ENCODE measurements around the gene KCNH3.

The KCNH3 gene

DNA sequence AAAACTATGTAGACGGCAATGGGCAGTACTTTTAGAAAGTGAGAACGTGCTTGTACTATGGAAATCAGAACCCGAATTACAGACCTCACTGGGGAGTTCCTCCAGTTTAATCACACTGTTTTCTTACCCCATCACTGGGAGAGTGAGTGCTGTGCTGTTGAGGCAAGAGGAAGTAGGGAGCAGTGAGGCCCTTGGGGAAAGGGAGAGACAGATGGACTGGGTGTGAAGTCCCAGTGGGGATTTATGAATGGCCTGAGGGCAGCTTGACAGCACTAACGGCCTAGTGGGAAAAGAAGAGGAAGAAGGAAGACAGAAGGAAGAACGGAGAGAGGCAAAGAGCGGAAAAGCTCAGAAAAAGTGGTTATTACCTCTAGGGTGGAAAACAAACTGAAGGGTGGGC lies 23.4 kb downstream of the KCNH3 start:
- no peak for DNase-seq (ENCODE audit: low read depth, low spot score)

DNA sequence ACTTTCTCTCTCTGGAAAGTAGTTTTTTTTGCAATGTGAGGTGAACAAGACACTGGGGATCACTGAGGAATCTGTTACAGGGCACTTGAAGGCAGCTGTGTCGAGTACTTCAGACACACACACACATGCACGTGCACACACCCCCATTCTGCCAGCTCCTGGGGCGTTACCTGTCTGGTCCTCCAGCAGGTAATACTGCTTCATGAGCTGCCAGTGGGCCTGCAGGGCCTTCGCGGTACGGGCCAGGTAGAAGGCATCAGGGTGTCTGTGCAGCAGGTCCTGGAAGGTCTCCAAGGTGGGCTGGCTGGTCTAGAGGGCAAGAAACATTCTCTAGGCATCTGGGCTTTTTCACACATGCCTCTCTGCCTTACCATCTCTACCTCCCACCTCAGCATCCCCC lies 24.0 kb downstream of the KCNH3 start:
- no peak for DNase-seq (ENCODE audit: low read depth, low spot score)

DNA sequence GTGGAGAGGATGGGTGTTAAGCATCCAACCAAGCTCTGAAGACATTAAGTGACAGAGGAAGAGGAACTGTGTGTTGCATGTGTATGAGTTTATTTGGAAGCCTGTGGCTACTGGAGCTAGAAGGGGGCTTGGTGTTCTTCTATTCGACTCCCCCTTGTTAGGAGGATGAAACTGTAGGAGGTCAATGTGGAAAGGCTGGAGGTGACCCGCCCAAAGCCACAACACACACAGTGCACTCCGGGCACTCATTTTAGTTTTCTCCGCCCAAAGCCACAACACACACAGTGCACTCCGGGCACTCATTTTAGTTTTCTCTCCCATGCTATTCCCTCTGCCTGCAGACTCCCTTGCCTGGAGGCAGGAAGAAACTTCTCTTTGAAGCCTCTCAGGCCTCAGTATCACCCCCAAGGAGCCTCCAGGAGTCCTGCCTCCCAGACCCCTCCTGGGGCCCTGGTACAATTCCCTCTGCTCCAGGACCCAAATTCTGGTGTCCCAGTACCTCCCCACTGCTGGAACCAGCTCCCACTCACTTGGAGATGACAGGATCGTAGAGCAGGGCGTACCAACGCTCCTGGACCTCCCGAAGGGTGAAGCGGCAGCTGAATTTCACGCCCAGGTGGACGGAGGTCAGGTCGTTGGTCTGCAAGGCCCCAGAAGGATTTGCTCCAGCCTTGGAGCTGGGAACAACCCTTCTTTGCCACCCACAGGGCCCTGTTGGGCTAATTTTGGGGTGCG lies 25.3 kb downstream of the KCNH3 start:
- no peak for DNase-seq (ENCODE audit: low read depth, low spot score)

DNA sequence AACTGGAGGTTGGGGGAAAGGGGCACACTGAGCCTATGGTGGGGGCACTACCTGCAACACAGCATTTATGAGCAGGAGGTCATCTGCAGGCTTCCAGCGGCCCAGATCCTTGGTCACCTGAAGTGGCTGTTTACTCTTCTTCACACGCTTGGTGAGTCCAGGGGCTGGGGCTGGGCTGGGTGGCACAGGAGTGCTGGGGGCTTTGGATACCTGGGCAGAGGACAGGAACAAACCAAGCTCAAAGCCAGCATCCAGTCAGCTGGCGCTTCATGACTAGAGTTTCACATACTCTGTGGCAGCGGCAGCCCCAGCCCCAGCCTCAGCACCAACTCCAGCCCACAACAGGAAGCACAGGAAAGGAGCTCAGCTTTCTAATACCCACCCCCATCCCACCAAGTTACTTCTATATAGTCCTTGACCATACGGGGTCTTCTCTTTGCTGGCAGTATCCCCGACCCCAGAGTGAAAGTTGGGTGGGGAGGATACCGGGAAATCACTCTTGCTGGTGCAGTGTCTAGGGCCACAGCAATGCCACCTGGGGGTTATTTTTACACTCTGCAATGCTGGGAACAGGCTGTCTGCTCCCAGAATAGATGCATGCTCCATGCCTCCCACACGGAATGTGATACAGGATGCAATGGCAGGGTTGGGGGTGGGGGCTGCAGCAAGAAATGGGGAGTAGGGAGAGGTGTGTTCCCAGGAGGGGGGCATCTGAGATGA lies 26.0 kb downstream of the KCNH3 start:
- no peak for DNase-seq (ENCODE audit: low read depth, low spot score)

DNA sequence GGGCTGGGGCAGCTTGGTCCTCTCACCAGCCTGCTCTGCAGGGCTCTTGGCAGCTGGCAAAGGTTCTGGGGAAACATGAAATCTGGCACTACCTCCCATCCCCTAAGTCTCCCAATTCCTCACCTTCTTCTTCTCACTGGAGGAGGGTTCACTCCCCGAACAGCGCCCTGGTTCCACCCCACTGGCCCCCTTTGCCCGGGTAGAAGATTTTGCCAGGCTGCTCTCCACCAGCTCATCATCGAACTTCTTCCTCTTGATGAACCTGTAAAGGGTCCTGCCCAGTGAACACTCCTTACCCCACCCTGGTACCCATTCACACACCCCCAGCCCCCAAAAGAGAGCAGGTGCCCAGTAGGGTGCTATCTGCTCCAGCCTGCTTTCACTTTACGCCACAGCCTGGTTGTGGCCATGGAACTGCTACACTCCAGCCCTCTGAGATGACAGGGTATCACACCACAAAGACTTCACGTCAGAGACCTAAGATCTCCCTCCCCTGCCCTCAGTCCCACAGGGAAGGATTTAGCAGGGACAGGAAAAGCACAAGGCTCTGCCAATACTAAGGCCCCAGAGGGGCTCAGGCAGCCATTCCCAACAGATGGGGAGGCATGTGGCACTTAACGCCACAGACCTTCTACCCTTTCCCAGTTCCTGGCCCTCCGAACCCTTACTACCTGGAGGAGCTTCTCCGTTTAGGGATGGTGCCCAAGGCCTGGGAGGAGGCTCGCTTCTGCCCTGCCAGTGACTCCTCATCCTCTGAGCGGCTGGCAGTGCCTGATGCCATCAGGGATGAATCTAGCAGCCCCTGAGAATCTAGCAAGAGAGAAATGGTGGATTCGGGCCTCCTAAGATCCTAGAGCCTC lies 26.8 kb downstream of the KCNH3 start:
- no peak for DNase-seq (ENCODE audit: low read depth, low spot score)

DNA sequence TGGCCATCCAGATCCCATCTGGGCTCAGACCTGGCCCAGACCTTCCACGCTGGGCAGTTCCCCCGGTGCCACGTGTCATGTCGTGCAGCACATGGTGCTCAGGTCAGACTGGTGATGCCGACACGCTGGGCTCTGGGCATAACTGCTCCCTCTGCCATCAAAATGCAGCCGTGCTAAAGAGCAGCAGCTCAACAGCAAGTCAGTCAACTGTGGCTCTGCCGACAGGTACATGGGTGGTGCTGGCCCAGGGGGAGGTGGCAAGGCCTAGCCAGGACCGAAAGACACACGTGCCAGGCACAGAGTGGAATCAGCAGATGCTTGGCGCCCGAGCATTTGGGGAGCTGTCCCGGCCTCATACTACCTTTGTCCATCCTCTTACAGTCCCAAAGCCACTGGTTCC lies 27.5 kb downstream of the KCNH3 start:
- DNase-seq (ENCODE audit: low read depth, low spot score) = no peak

DNA sequence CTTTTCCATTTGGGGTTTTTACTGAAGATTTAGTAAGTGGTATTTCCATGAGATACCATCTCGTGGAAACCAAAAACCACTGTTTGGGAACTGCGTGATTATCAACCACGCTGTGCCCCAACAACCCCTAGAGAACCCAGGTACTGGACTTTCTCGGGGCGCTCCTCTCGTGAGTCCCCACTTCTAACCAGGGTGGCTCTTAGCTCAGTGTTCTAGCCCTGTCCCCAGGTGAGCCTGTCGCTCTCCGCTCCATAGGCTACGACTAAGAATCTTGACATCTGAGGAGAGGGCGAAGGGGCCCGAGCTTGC lies 28.4 kb downstream of the KCNH3 start:
- no peak for DNase-seq (ENCODE audit: low read depth, low spot score)

DNA sequence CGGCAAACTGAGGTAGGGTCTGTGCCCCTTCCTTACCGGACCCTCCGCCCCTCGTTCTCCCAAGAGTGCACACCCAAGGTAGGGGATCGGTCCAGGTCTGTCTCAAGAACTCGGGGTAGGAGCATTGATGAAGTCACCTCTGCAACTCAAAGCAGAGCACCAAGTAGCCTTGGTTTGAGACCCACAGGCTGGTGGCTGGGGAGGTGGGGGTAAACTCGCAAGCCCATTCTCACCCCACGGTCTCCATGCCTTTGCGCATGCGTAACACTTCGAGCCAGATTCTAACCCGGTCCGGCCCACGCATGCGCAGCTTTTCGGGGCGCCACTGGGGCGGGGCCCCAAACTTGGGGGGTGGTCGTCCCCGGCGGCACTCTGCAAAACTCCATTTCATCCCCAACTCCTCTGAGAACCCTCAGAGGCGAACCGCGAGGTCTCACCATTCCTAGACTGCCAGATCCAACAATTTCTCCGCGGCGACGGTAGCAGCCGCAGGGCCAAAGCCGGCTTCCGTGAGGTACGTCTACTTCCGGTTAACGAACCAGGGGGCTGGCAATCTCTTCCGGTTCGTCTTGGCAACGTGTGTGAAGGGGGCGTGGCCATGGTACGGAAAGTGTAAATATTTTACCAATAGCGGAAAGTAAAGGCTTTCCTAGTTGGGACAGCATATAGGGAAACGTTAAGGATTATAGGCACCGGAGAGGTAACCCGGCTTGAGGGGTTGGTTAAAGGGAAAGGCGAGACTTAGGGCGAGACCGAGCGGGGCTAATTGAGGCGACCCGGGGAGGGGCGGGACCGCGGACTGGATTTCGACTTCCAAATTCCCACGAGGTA lies 29.0 kb downstream of the KCNH3 start, which contains the start of gene MCRS1:
Gene MCRS1, minus strand, starts transcription at position 532 of the 831 bp plus-strand sequence. CDS start 1,411 bp downstream, outside the sequence.
- DNase-seq (ENCODE audit: low read depth, low spot score) = peak; percentile 84

DNA sequence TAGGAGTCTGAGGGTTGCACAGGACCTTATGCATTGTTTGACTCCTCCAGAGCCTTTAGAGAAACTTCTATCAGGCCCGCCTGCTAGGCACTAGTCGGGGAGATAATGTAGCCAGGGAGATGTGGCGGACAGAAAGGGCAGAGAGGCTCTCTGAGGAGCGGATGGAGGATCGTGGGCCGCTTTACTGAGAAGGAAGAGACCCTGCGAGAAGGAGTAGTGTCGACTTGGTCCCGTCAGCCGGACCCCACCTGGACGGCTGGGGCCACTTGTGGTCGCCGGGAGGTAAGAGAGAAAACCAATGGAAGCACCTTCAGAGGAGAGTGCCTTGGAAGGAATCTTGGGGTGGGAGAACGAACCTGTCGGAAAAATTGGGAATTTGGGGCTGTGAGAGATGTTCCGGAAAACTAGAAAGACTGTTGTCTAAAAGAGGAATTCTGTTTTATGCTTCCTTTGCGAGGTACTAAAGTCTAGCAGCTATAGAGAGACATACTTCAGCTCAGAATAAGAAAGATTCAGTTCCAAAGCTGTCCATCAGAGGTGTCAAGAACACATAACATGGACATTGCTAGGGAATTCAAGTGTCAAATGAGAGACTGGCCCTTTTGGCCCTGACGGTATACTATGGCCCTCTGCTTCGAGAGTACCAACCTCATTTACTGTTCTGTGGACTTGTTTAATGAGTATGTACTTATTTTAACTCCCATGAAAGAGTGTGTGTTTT lies 29.8 kb downstream of the KCNH3 start:
- no peak for DNase-seq (ENCODE audit: low read depth, low spot score)

DNA sequence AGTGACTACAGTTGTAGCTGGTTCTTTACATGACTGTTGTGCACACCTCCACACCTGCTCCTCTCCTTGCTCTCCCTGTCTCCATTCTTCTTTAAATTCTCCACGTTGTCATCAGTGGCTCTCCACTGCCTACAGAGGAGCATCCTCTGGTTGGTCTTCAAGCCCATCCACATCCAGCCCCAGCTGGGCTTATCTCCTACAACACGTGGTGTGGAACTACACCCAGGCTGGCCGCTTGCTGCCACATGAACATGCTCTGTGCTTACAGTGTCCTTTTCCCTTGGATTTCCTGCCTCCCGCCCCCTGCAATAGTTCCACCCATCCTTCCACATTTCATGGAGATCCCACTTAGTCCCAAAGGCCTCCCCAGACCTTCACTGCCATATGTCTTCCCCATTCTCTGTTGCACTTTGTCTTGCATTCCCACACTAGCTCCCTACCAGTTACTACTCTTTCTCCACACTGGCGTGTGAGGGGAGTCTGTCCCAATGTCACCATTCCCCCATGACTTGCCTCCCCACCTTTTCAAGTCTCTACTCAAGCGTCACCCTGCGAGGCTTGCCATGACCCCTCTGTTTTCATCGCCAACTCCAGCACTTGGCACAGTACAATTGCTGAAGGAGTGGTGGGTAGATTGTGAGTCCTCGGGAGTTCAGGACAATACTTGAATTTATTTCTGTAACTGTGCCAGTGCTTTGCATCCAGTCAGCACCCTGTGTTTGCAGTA lies 38.9 kb downstream of the KCNH3 start:
- DNase-seq (ENCODE audit: low read depth, low spot score) = no peak

DNA sequence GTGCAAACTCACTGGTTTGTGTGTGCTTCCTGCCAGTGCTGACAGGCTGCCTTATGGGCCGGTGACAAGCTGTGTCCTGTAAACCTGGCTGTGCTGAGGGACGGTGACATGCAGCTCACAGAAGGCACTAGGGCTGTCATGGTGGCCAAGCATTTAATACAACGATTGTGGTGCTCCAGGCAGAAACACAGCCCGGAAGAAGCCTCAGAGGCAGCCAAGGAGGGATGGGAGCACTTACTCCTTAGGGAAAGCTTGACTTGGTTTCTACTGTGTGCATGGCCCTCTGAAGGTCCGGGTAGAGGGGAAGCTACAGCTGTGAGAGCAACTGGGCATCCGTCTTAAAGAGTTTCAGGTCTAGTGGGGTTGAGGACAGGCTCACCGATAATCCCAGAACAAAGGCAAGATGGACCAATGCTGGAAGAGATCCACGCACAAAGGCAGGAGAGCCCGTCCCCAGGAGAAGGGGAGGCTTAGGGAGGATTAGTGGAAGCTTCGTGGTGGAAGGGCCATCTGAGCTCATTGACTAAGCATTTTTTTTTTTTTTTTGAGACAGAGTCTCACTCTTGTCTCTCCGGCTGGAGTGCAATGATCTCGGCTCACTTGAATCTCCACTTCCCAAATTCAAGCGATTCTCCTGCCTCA lies 39.8 kb downstream of the KCNH3 start:
- no peak for DNase-seq (ENCODE audit: low read depth, low spot score)

DNA sequence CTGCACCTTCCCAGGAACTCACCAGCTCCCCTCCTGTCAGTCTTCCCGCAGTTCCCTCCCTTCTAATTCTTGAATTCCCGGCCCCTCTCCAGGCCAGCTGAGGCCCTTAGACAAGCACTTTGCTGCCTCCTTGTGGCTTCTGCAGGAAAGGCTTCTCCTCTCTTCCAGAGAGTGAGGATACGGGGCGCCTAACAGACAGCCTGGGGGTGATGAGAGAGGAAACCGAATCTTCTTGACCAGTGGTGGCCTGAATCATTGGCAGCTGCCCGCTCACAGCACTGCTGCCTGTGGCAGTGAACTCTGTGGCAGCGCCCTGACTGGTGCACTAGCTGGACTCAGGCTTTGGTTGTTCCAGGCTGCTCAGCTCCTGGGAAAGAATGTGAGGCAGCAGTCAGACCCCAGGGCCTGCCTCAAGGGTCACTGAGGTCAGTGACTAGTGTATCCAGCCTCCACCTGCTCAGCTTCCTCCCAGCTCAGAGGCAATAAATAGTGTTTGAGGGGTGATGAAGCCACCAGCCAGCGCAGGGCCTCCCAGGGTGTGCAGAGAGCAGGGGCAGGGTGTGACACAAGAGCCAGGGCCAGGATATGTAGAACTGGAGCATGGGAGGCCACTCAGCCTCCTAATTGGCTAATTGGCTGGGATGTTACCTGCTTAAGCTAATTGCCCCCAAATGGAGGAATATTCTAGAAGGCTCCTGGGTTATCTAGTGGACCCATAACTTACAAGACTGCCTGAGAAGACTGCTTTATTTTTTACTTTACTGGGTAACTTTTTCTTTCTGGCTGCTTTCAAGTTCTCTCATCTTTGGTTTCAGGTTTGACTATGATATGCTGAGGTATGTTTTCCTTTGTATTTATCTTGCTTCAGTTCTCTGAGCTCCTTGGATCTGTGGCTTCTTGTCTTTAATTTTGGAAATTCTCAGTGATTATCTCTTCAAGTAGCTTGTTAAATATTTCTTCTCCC lies 42.0 kb downstream of the KCNH3 start:
- no peak for DNase-seq (ENCODE audit: low read depth, low spot score)

DNA sequence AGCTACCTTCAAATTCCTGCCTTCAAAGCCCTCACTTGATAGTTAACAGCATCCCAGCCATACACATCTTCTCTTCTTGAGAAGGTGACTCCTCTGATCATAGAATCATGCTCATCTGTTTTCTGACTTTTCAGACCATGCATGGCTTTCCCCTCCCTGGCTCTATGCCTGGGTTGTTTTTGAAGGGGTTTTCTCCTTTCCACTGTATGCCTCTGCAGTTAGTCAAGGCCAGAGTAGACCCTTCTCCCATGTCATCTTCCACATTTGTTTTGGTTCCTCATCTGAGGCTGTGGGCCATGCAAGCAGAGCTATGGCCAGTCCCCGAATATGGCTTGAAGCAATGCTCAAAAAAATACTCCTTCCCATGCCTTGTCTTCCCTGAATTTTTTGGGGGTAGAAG lies 43.4 kb downstream of the KCNH3 start:
- no peak for DNase-seq (ENCODE audit: low read depth, low spot score)

DNA sequence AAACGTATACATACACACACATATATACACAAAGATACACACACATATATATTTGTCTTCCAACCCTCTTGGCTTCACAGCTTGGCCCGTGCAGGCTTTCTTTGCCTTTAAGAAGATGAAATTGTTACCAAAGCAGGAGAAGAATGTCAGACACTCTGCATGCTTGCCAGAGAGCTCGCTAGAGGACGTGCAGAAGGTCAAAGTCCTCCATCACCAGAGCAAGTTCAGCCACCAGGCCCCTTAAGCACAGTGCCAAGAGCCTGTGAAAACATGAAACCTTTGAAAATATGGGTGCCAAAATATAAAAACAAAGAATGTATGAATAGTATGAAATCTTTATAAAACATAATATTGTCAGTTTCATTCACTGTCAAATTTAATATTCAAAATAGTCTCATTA lies 44.0 kb downstream of the KCNH3 start:
- no peak for DNase-seq (ENCODE audit: low read depth, low spot score)

DNA sequence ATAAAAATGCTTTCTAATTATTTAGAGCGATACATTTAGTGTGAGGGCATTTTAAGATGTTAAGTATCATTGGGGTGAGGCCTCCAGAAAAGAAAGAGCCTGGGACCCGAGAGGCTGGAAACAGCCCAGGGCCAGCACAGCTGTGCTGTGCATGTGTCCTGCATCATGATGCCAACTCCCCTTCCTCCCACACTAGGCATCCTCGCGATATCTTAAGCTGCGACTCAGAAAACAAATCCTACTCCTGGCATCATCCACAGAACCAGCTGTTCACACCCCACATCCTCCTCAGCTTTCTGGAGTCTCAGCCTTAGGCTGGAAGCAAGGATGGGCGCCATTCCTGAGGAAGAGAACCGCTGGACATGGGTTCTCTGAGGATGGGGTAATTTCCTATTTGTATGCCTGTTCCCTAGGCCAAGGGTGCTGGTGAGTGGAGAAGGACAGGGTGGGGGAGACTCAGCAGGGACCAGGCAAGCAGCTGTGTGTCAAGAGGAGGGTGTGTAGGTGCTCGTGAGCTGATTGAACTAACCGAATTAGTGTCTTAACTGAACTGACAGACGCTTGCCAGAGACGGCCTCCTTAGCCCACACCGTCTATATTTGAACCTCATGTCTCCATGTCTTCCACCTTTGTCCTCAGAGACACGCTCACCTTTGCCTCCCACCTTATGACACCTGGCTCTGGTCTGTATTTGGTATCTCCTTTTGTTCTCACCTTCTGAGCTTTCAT lies 44.7 kb downstream of the KCNH3 start:
- no peak for DNase-seq (ENCODE audit: low read depth, low spot score)

DNA sequence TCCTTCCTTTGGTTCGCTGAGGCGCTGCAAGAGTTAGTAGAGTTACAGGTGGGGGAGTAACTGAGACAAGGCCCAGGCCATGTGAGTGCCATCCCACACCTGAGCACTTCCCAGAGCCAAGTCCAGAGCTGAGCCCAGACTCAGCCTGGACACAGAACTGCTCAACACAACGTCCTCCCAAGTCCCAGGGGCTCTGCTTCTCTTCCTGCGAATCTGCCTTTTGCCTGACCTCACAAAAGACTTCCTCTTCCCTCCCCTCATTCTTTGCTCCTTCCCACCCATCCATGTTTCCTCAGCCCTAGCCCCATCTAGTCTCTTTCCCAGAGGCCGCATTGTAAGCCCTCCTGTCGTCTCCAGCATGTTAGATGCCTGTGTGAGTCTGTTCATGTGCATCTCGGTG lies 45.8 kb downstream of the KCNH3 start:
- DNase-seq (ENCODE audit: low read depth, low spot score) = no peak

DNA sequence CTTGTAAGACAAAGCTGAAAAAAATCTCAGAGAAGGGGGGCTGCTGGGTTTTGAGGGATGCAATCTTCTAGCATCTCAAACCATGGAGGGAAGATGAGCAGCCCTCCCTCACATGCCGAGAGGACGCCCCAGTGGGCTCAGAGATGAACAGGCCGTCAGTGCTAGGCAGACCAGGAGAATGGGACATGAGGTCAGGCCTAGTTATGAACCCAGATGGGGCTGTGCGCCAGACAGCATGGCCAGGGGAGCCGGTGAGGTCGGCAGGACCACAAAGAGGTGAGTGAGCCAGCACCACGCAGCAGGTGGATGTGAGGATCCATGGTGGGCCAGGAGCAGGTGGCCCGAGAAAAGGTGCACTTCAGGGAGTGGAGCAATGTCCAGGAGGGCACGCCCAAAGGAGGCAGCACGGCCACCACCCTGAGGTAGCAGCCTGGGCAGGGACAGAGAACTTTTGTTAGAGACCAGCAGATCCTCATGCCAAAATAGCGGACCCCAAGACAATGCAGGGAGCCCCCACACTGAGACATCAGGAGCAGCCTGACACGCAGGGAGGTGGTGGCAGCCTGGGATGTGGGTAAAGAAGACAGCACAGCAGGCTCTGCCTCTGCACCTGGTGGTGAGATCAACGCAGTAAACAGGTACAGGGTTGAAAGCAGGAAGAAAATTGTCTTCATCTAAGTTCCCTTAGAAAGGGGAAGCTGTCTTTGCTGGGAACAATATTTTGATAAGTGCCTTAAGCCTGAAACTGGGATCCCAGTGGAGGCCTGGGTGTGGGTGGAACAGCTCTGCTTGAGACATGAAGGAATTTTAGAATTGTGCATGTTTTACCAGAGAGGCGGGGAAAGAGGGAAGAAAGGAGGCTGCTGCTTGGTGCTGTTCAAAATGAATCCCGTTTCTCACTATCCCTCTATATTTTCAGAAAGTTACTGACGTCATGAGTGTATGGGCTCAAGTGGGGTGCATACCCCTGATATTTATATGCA lies 46.9 kb downstream of the KCNH3 start:
- no peak for DNase-seq (ENCODE audit: low read depth, low spot score)
